Adrenal gland (tissue), 12 donors: Measurements from ENCODE around the gene P4HA2. TPM values are rescaled to one million over a fixed set of nuclear protein-coding genes. Genes with fewer than 3 reads are reported as not detected.

Experiments used
- DNase-seq, 7 donors: peaks; one replicate each; pipeline ENCODE4 v3.0.0-alpha.2; 2019 to 2020
- H3K27ac ChIP-seq, 5 donors: fragments of 200-600 bp; sonication (generic) in 4 of 5; 1 replicate in 3 of 5; 2 replicates in 2 of 5; pipeline versions ENCODE4 v1.5.1 to v1.8.0; 2016 to 2020; ENCODE audit warnings: mild to moderate bottlenecking in 1 of 5
- H3K27me3 ChIP-seq: fragments of 200-600 bp; 2 replicates; pipeline ENCODE4 v1.8.0; 2021
- H3K36me3 ChIP-seq, 2 donors: fragments of 200-600 bp; replicated peaks in 1 of 2; 1 replicate in 1 of 2; 2 replicates in 1 of 2; pipeline versions ENCODE4 v1.5.1 to v1.8.0; 2018 to 2022
- H3K4me1 ChIP-seq, 2 donors: fragments of 200-600 bp; replicated peaks in 1 of 2; 1 replicate in 1 of 2; 2 replicates in 1 of 2; pipeline versions ENCODE4 v1.5.1 to v1.8.0; 2018 to 2021
- H3K4me3 ChIP-seq, 4 donors: fragments of 200-600 bp; sonication (generic) in 3 of 4; one replicate each; pipeline ENCODE4 v1.5.1; 2016 to 2018
- H3K9me3 ChIP-seq, 3 donors: fragments of 200-600 bp; sonication (generic) in 1 of 3; replicated peaks in 1 of 3; 1 replicate in 2 of 3; 2 replicates in 1 of 3; pipeline versions ENCODE4 v1.5.1 to v1.8.0; 2016 to 2021
- CTCF ChIP-seq, 6 experiments: fragments of 450-650 bp in 4 of 6; fragments of 200-600 bp in 2 of 6; sonication (generic) in 1 of 6; IDR thresholded peaks; 1 replicate in 5 of 6; 2 replicates in 1 of 6; pipeline versions ENCODE4 v1.5.1 to v1.8.0; 2016 to 2021; ENCODE audit warnings: antibody characterized with exemption in 6 of 6, mild to moderate bottlenecking in 2 of 6, moderate library complexity in 1 of 6
- POLR2A ChIP-seq, 2 donors: fragments of 450-650 bp; IDR thresholded peaks; one replicate each; pipeline ENCODE4 v1.6.1; 2017; ENCODE audit warnings: antibody characterized with exemption in 2 of 2, mild to moderate bottlenecking in 2 of 2, moderate library complexity in 1 of 2
- WGBS, 4 donors: extraction: QIAGEN DNeasy Blood & Tissue Kit in 2 of 4; methylation state at CpG; one replicate each; pipeline versions ENCODE4 v1.1.5 to v1.1.7; 2013 to 2017; 5-methylcytosine and 5-hydroxymethylcytosine counted together
- intact Hi-C, 2 donors: fragments of 100-400 bp; cut with DNase I; formaldehyde crosslinking; loops; one replicate each; pipeline versions ENCODE4 v1.14.1 to v1.15.0; 2022 to 2023
- polyA plus RNA-seq, 3 donors: library from polyadenylated mRNA; stranded (reverse); fragments of 200-250 nt in 2 of 3; fragments of 350-450 nt in 1 of 3; fragmentation: Illumina TruSeq in 1 of 3; extraction: RNeasy Lipid Tissue Mini Kit (QIAGEN cat#74804) in 1 of 3; gene quantifications; one replicate each; pipeline ENCODE4 v1.2.3, GENCODE V29; 2013 to 2014
- total RNA-seq, 9 donors: library from RNA; depleted of rRNA in 4 of 9; stranded (reverse); fragments of >200 nt in 4 of 9; fragments of 120-200 nt in 1 of 9; fragmentation: NEBNext Ultra II Directional in 1 of 9; extraction: Animal tissue kit (Norgen Biotek cat#: 25700) in 1 of 9; gene quantifications; one replicate each; pipeline versions ENCODE4 v1.1.0 to v1.2.4, GENCODE V29; 2013 to 2023
- donor health status: healthy with polysubstance abuse.
- donor health status: Bipolar disorder and iron deficiency.
- donor health status: DM: yes; HTN: yes; CAD: no.
- donor health status: DM: no; HTN: no; CAD: no.
- donor health status: DM: no; HTN: no; CAD: no.
- donor health status: DM: yes; HTN: yes; CAD: no.

Gene P4HA2
- total and polyA plus RNA-seq, 12 donors: 9.9 to 34.0 (median 15.5) TPM

GRCh38 chr5:132256086-132256782, 28.6 kb upstream of the P4HA2 start:
- TF ChIP-seq POLR2A (IDR thresholded peaks at IDR 0.05) (no peak), CTCF (IDR thresholded peaks at IDR 0.05) (no peak)
- intact Hi-C loops: no loop called here
- H3K27ac ChIP-seq: no peak overlapping the region
- WGBS, 4 donors: 96 to 99% (median 97%) methylated on average over 4 of the region's 4 CpGs
- H3K27me3 ChIP-seq: no peaks in the 10 kb centered on the region
- no peak overlapping the region for H3K4me3 ChIP-seq
- H3K4me1 ChIP-seq: peaks cover 0 to 15% of the 10 kb centered on the region in 2 donors
- no peaks in the 10 kb centered on the region for H3K36me3 ChIP-seq
- peak in 5 of 7 donors; percentile 0 to 45 (median 5) for DNase-seq
- H3K9me3 ChIP-seq: no peaks in the 10 kb centered on the region

GRCh38 chr5:132254321-132254977, 26.8 kb upstream of the P4HA2 start:
- TF ChIP-seq CTCF (IDR thresholded peaks at IDR 0.05): no peak
- no peak for TF ChIP-seq POLR2A (IDR thresholded peaks at IDR 0.05)
- Histone ChIP-seq H3K9me3 (no peaks in the 10 kb centered on the region), H3K4me1 (peaks cover 0 to 7% of the 10 kb centered on the region in 2 donors), H3K36me3 (no peaks in the 10 kb centered on the region), H3K4me3 (no peak overlapping the region), H3K27ac (no peak overlapping the region), H3K27me3 (no peaks in the 10 kb centered on the region)
- intact Hi-C loops: no loop called here
- 34 to 59% (median 44%) methylated on average over 2 to 7 of the region's 7 CpGs for WGBS, 4 donors
- DNase-seq: peak in 6 of 7 donors; percentile 64 to 85 (median 74)

GRCh38 chr5:132253452-132254320, 26.0 kb upstream of the P4HA2 start:
- peaks cover 0 to 7% of the 10 kb centered on the region in 2 donors for H3K4me1 ChIP-seq
- intact Hi-C loops: no loop called here
- WGBS, 4 donors: 84 to 92% (median 91%) methylated on average over 5 to 8 of the region's 8 CpGs
- no peaks in the 10 kb centered on the region for H3K36me3 ChIP-seq
- DNase-seq: peak in 3 of 7 donors; percentile 10 to 47 (median 19)
- no peak overlapping the region for H3K27ac ChIP-seq
- no peak overlapping the region for H3K4me3 ChIP-seq
- H3K27me3 ChIP-seq: no peaks in the 10 kb centered on the region
- H3K9me3 ChIP-seq: no peaks in the 10 kb centered on the region
- TF ChIP-seq CTCF (IDR thresholded peaks at IDR 0.05): no peak
- no peak for TF ChIP-seq POLR2A (IDR thresholded peaks at IDR 0.05)

GRCh38 chr5:132253008-132253441, 25.4 kb upstream of the P4HA2 start:
- Histone ChIP-seq H3K36me3 (no peaks in the 10 kb centered on the region), H3K9me3 (no peaks in the 10 kb centered on the region), H3K4me3 (no peak overlapping the region), H3K27me3 (no peaks in the 10 kb centered on the region), H3K4me1 (peaks cover 0 to 7% of the 10 kb centered on the region in 2 donors), H3K27ac (no peak overlapping the region)
- TF ChIP-seq POLR2A (IDR thresholded peaks at IDR 0.05) (no peak), CTCF (IDR thresholded peaks at IDR 0.05) (no peak)
- DNase-seq: peak in 2 of 7 donors; percentile 1 to 21
- 77 to 90% (median 80%) methylated on average over 3 to 4 of the region's 4 CpGs for WGBS, 4 donors
- intact Hi-C loops: no loop called here
